LHCN-M2 (cell line): ENCODE results near the gene TMOD2. TPM values are rescaled to one million over a fixed set of nuclear protein-coding genes. Genes with fewer than 3 reads are reported as not detected.

ENCODE experiments used
- DNase-seq: peaks from one replicate; pipeline ENCODE4 v3.0.0-alpha.2; 2012; ENCODE audit warnings: low read depth
- total RNA-seq: library from RNA; depleted of rRNA; stranded (reverse); fragments of >200 nt; gene quantifications from 2 replicates; pipeline ENCODE4 v1.2.3, GENCODE V29; 2014

TMOD2 gene
- total RNA-seq, 1 experiment from 2014 or later, result 5.0 TPM

GRCh38 chr15:51735228-51736010 lies 16.0 kb upstream of the TMOD2 start:
- DNase-seq, result no peak

- DNase-seq, result no peak
Measured at GRCh38 chr15:51736069-51736468, 15.3 kb upstream of the TMOD2 start.

- DNase-seq, result no peak
Measured at GRCh38 chr15:51736751-51737521, 14.5 kb upstream of the TMOD2 start.

- DNase-seq, result no peak
Measured at GRCh38 chr15:51737522-51738305, 13.7 kb upstream of the TMOD2 start, which contains the start of gene LYSMD2. Gene LYSMD2, minus strand, starts transcription at chr15:51737655. Its CDS starts 33 bp downstream, at chr15:51737622.

- DNase-seq, result no peak
Measured at GRCh38 chr15:51738553-51738952, 12.8 kb upstream of the TMOD2 start.

DNA sequence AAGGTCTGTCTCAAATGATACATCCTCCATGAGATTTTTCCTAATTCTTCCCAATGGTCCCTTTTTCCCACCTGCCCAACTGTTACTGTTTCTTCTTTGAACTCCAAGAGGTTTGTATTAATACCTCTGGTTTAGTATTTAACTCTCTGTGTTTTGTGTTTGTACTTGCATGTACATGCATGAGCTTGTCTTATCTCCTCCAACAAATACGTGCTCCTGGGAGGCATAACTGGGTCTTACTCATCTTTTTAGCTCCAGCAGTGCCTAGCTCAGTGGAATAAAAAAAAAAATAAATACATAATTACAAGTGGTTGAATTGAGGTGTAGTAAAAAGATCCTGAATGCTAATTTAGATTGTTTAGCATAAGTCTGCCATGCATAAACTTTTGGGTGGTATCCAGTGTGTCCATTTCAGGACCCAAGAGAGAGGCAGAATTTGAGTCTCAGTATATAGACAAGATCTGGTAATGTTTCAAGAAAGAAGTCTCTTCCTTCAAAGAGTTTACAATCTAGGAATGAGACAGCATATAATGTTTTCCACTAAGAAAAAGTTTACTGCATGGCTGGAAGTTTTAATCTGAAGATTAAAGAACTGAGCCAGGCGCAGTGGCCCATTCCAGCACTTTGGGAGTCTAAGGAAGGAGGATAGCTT lies 12.2 kb upstream of the TMOD2 start:
- no peak for DNase-seq

GRCh38 chr15:51749307-51749706 lies 2.1 kb upstream of the TMOD2 start:
- no peak for DNase-seq

DNA sequence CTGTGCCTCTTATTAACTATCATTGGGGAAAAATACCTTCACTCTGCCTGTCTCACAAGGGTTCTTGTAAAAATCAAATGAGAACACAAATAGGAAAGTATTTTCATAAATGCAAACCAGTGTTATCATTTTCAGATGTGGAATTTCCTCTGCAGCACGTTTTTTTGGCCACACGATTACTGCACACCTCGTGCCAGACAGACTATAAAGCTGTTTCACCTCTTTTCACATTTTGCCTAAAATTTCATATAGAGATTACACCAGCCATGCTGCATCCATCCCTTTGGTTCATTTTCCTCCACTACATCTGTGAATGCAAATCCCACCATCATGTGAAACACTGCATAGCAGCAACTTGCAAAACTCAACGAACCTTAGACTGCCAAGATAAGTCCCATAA lies 1.2 kb upstream of the TMOD2 start:
- no peak for DNase-seq

GRCh38 chr15:51751697-51752683 lies 593 bp downstream of the TMOD2 start:
- DNase-seq, result peak; percentile 30

- DNase-seq, result no peak
Measured at GRCh38 chr15:51752888-51753287, 1.5 kb downstream of the TMOD2 start.

DNA sequence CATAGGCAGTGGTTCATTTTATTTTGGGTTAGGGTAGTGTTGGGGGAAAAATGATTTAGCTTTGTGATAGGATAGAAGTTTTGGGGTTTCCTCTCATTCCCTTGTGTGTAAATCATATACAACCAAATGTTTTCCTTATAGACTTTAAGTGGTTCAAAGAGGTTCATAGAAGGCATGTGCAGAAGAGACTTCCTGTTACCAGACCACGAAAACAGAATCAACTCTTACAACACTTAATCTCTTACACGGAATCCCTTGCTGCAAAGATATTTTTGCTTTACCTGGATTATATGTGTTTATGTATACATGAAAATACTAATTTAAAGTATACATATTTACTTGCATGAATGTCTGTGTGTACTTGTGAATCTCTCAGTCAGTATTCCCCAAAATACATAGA lies 2.9 kb downstream of the TMOD2 start:
- no peak for DNase-seq

- no peak for DNase-seq
Measured at GRCh38 chr15:51755790-51756189, 4.4 kb downstream of the TMOD2 start.

DNA sequence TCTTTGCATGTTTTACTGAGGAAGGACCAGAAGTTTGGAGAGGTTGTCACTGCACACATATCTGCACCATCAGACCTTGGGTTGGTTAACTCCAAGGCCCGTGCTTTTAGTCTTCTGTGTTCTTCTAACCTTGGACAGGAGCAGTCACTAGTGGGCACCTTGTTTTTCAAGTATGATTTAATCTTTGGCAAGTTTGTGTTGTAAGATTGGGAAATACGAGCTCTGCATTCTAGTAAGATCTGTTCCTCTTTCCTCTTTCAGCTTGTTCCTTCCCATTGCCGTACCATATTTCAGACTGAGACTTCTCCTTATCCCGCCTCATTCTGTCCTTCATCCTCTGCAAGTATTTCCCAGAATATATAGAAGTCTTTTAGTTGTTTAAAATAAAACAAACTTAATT lies 5.1 kb downstream of the TMOD2 start:
- DNase-seq, result no peak

DNA sequence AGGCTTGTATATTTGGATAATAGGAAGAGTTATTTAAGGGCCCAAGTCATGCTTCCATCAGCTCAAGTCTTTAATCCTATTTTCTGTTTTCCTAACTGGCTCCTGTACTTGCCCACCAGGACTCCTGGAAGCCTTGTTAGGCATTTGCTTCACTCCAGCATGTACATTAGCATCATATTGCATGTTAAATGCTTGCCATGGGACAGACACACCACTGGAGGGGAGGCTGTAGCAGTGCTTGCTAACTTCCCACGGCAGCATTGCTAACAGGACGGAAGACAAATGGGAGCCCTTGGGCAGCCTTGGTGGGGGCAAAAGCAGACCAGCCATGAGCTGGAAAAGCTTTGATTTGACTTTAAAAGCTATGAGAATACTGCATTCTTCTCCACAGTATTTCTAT lies 6.1 kb downstream of the TMOD2 start:
- DNase-seq, result no peak

GRCh38 chr15:51758645-51759044 lies 7.2 kb downstream of the TMOD2 start:
- DNase-seq, result peak; percentile 74

DNA sequence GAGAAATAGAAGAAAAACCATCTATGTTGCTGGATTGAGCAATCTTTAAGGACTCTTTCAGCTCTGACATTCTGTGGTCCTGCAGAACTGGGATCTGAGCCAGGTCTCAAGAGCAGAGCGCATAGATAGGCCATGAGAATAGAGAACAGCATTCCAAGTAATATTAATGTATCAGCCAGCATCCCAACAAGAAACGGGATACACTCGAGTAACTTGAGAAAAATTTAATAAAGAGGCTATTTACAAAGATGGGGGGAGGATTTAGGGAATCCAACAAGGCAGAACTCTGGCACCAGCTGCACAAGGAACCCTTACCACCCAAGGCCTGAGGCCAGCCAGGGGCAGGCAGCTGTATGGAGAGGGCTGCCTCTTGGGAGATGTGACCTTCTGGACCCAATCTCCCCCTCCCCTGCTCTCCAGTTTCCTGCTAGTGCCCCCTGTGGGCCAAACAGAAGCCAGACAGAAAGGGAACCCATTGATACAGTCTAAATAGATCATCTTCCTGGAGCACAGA lies 8.2 kb downstream of the TMOD2 start:
- DNase-seq, result peak; percentile 88

GRCh38 chr15:51760805-51761204 lies 9.4 kb downstream of the TMOD2 start:
- DNase-seq, result no peak

DNA sequence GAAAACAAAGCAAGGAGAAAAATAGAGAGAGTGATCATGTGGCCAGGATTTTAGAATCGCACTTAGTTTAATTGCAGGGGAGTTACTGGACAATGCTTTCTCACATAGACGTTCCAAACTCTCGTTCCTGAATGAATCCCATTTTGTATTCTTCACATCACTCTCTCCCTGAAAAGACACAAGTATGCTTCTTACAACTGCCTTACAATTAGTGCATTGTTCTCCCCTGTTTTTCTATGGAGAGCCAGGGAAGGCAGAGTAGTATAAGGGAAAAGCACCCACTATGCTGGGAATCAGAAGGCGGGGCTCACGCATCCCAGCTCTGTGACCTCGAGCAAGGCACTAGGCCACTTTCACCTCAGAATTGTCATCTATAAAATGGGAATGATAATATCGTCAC lies 14.4 kb downstream of the TMOD2 start:
- DNase-seq, result no peak

DNA sequence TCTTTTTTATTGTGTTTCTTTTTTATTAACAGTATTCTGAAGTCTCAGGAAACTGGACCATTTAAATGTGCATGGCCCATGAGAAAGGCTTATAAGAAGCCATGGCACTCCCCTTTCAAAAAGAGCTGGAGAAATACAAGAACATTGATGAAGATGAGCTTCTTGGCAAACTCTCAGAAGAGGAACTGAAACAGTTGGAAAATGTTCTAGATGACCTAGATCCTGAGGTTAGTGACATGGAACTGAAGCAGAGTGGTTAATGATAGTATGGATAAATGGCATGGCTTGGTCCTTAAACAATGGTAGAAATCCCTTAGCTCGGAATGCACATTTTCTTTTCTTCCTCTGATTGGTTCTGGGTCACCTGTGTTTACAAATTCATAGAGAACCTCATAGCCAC lies 14.9 kb downstream of the TMOD2 start:
- no peak for DNase-seq

GRCh38 chr15:51768018-51768417 lies 16.6 kb downstream of the TMOD2 start:
- DNase-seq, result no peak
